Natural killer cell treated with Interleukin-12 subunit alpha and Interleukin-12 subunit beta and Interleukin-15 and Interleukin-18, amount 100 ng/mL, for 72 hours (primary cell): ENCODE results near the gene PIP4K2A. TPM values are rescaled to one million over a fixed set of nuclear protein-coding genes. Genes with fewer than 3 reads are reported as not detected.
"Not testable (repeated sequence)": the region's sequence is repeated elsewhere in the genome, so short reads cannot be mapped to it uniquely, and the experiment has no call there.

Experiments
- ATAC-seq, 2 donors: fragments of 150-1000 bp; cut with Tn5 transposase in 1 of 2; sonication (Bioruptor Pico), chemical (Tn5 transposase) in 1 of 2; 2 replicates each; pipeline ENCODE4 v1.10.0; 2021
- DNase-seq: peaks from one replicate; pipeline ENCODE4 v3.0.0; 2022; ENCODE audit warnings: low spot score
- H3K27ac Mint-ChIP-seq, 2 donors: 1 replicate in 1 of 2; 2 replicates in 1 of 2; pipeline ENCODE4 v1.8.0; 2022; ENCODE audit warnings: mixed read lengths in 2 of 2, mild to moderate bottlenecking in 1 of 2, moderate library complexity in 1 of 2
- H3K27me3 Mint-ChIP-seq, 2 donors: 1 replicate in 1 of 2; 2 replicates in 1 of 2; pipeline ENCODE4 v1.8.0; 2022; ENCODE audit warnings: mixed read lengths in 2 of 2
- H3K36me3 Mint-ChIP-seq: one replicate; pipeline ENCODE4 v1.8.0; 2022; ENCODE audit warnings: mixed read lengths
- H3K4me1 Mint-ChIP-seq, 2 donors: 1 replicate in 1 of 2; 2 replicates in 1 of 2; pipeline ENCODE4 v1.8.0; 2022; ENCODE audit warnings: low read depth in 2 of 2, mixed read lengths in 2 of 2, mild to moderate bottlenecking in 1 of 2
- H3K4me3 Mint-ChIP-seq: one replicate; pipeline ENCODE4 v1.8.0; 2022; ENCODE audit warnings: mixed read lengths
- H3K9me3 Mint-ChIP-seq: 2 replicates; pipeline ENCODE4 v1.8.0; 2022; ENCODE audit warnings: mixed read lengths
- total RNA-seq, 2 donors: library from RNA; stranded (reverse); gene quantifications; one replicate each; pipeline ENCODE4 v1.2.3, GENCODE V29; 2022

Gene PIP4K2A
- total RNA-seq, 2 donors from 2014 or later: 149 to 152 TPM

DNA sequence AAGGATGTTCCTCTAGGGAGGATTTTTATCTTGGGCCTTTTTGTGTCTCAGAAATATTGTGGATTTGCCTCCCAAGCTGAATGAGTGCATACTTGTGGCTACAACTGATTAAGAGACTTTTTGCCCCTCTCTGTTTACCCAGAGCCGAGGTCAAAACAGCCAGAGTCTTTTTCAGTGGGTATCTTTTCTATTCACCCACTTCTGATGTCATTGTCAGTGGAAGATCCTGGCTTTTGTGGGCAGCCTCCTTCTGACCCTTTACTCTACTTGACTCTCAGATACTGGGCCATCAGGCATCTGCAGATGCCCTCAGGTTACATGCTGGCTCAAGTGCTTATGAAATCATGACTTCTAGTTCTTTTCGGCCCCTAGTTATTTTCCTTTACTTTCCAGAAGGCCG lies 19.6 kb upstream of the PIP4K2A start:
- Mint-ChIP-seq H3K27ac (no peak overlapping the region), H3K4me3 (no peak overlapping the region), H3K36me3 (no peaks in the 10 kb centered on the region), H3K27me3 (peaks cover 6 to 11% of the 10 kb centered on the region in 2 donors), H3K9me3 (no peaks in the 10 kb centered on the region), H3K4me1 (peaks cover 3 to 4% of the 10 kb centered on the region in 2 donors)
- DNase-seq: no peak
- no peak for ATAC-seq

DNA sequence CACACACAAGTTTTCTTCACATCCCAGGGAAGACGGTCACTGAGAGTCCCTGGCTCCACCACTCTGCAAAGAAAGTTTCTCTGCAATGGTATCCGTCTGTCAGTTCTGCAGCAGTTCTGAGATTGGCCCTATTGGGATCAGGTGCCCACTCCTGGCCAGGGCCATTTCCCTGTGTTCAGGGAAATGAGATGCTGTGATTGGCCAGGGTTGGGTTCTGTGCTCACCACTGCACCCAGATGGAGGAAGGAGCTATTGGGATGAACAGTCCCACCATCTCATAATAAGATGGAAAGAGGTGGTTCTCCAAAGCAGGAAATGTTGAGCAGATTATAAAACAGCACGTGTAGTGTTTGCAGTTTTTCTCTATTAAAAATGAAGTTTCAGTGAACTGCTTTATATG lies 13.3 kb upstream of the PIP4K2A start:
- ATAC-seq (no peak), DNase-seq (no peak)
- Mint-ChIP-seq H3K4me3 (no peak overlapping the region), H3K36me3 (no peaks in the 10 kb centered on the region), H3K9me3 (no peaks in the 10 kb centered on the region), H3K27ac (no peak overlapping the region), H3K4me1 (peaks cover 0 to 16% of the 10 kb centered on the region in 2 donors), H3K27me3 (no peaks in the 10 kb centered on the region)

DNA sequence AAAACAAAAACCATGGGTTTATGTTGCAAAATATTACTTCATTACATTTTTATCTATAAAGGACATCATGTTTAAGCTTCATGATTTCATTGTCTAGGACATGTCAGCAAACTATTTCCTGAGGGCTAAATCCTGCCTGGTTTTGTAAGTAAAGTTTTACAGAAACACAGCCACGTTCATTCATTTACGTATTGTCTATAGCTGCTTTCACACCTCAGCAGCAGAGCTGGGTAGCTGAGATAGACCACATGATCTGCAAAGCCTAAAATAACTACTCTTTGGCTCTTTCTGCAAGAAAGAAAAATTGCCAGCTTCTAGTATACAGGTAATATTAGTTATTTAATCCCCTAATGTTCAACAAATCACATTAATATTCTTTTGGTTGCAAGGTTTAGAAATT lies 12.7 kb upstream of the PIP4K2A start:
- ATAC-seq (no peak), DNase-seq (no peak)
- H3K4me3 Mint-ChIP-seq: no peak overlapping the region
- no peaks in the 10 kb centered on the region for H3K36me3 Mint-ChIP-seq
- peaks cover 0 to 16% of the 10 kb centered on the region in 2 donors for H3K4me1 Mint-ChIP-seq
- H3K27ac Mint-ChIP-seq: no peak overlapping the region
- H3K9me3 Mint-ChIP-seq: no peaks in the 10 kb centered on the region
- H3K27me3 Mint-ChIP-seq: no peaks in the 10 kb centered on the region

DNA sequence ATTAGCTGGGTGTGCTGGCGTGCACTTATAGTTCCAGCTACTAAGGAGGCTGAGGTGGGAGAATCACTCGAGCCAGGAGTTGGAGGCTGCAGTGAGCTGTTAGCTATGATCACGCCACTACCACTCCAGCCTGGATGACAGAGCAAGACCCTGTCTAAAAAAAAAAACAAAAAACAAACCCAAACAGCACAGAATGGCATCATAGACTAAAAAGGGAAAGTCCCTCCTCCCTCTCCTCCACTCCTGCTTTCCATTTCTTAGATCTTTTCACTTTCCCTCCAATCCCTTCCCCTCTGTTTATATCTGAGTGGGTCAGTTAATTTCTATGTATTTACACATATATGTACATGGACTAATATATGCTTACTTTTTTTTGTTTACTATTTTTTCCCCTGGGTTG lies 10.4 kb upstream of the PIP4K2A start:
- Mint-ChIP-seq H3K9me3 (no peaks in the 10 kb centered on the region), H3K4me3 (no peak overlapping the region), H3K36me3 (no peaks in the 10 kb centered on the region), H3K27me3 (no peaks in the 10 kb centered on the region), H3K27ac (peak overlapping the region in 1 of 2 donors; percentile 20), H3K4me1 (peaks cover 0 to 22% of the 10 kb centered on the region in 2 donors)
- DNase-seq (no peak), ATAC-seq (no peak)

DNA sequence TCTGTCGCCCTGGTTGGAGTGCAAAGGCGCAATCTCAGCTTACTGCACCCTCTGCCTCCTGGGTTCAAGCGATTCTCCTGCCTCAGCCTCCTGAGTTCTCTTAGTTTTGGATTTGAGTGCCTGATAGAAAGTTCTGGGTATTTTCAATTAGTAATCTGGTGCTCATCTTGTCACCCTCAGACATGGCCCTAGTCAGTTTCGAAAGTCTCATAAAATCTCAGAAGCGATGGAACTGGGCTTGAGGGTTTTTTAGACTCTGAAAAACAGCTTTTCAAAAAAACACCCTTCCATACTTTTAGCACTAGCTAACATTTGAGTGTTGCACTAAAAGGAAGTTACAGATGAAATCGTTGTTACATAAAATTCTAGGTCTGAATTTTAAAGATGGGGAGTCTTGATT lies 9.4 kb upstream of the PIP4K2A start:
- no peaks in the 10 kb centered on the region for H3K27me3 Mint-ChIP-seq
- no peak overlapping the region for H3K27ac Mint-ChIP-seq
- DNase-seq: no peak
- no peak overlapping the region for H3K4me3 Mint-ChIP-seq
- no peaks in the 10 kb centered on the region for H3K36me3 Mint-ChIP-seq
- H3K4me1 Mint-ChIP-seq: peaks cover 0 to 22% of the 10 kb centered on the region in 2 donors
- no peaks in the 10 kb centered on the region for H3K9me3 Mint-ChIP-seq
- no peak for ATAC-seq

DNA sequence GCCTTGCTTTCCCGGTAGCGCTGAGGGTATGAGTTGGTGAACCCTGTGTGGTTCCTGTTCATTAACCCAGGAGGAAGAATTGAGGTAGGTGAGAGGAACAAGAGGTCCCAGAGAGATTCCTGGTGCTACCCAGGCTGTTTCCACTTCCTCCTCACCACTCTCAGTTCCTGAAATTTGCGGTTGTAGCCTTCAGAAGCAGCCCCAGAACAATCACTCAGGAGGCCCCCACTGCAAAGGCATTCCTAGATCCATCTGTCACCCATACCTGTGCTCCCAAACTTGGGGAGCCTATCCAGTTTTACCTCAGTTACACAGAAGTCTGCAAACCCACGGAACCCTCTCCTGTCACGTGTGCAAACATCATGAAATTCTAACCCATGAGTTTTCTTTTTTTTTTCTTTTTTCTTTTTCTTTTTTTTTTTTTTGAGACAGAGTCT lies 9.0 kb upstream of the PIP4K2A start:
- peak overlapping the region in 1 of 2 donors; percentile 33 for H3K27ac Mint-ChIP-seq
- ATAC-seq (no peak), DNase-seq (no peak)
- no peaks in the 10 kb centered on the region for H3K36me3 Mint-ChIP-seq
- H3K4me1 Mint-ChIP-seq: peaks cover 0 to 22% of the 10 kb centered on the region in 2 donors
- H3K4me3 Mint-ChIP-seq: no peak overlapping the region
- H3K9me3 Mint-ChIP-seq: no peaks in the 10 kb centered on the region
- H3K27me3 Mint-ChIP-seq: no peaks in the 10 kb centered on the region

DNA sequence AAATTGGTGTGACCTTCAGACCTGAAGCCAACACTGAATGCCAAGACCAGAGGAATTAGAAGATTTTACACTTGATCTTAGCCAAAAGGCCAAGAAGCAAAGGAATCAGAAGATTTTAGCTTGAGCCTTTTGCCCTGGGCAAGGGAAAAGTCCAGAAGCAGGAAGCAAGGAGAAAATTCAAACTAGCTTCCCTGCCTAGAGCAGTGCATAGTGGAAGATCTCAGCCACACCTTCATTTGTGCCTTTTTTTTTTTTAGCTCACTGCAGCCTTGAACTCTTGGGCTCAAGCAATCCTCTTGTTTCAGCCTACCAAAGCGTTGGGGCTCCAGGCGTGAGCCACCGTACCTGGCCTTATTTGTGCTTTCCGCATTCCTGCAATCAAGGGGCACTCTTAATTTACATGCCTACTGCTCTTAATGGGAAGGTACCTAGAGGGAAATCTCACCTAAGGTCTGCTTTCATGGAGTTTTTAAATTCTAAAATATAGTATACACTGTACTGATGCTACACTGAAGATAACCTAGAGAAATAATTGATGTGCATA lies 8.3 kb upstream of the PIP4K2A start:
- Mint-ChIP-seq H3K4me1 (peaks cover 0 to 22% of the 10 kb centered on the region in 2 donors), H3K4me3 (no peak overlapping the region), H3K36me3 (no peaks in the 10 kb centered on the region), H3K27ac (peak overlapping the region in 1 of 2 donors; percentile 33), H3K27me3 (no peaks in the 10 kb centered on the region), H3K9me3 (no peaks in the 10 kb centered on the region)
- ATAC-seq: no peak
- no peak for DNase-seq

DNA sequence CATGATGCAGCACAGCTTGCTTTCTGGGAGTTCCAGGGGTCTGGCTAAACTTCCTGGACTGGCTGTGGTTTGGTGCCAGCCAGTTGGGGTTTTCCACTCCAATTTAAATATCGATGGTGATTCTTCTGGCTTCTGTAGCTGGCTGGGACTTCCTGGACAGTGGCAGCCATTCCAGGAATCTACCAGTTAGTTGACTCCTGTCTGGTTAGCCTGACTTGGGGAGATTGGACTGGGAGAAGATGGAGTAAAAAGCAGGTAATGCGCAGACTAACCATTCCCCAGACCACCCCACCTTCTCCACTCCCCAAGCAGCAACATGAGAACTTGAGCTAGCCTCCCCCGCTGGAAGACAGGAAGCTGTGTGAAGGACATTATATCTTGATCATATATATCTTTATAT lies 6.3 kb upstream of the PIP4K2A start:
- no peaks in the 10 kb centered on the region for H3K9me3 Mint-ChIP-seq

DNA sequence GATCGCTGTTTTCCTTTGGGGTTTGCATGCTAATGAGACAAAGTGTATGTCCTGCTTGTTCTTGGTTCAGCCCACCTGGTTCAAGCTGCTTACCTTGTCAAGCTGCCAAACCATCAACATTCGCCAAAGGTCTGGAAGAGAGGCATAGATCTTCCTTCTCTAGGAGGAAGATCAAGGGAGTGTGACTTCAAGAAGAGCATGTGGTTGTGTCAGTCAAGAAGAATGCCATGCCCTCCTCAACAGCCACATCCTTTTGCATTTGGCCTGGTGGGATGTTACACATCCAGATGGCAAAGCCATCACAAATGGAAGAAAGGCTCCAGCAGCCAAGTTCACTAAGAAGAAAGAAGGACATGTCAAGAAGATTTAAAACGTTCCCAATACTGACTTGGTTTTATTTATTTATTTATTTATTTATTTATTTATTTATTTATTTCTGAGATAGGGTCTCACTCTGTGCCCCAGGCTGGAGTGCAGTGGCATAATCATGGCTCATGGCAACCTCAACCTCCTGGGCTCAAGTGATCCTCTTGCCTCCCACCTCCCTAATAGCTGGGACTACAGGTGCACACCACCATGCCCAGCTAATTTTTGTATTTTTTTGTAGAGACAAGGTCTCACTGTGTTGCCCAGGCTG lies 5.1 kb upstream of the PIP4K2A start:
- DNase-seq: no peak
- H3K27ac Mint-ChIP-seq: no peak overlapping the region

More for the DNA sequence above, 6.3 kb upstream of the PIP4K2A start:
- Mint-ChIP-seq H3K27me3 (no peaks in the 10 kb centered on the region), H3K36me3 (no peaks in the 10 kb centered on the region), H3K4me1 (peaks cover 0 to 13% of the 10 kb centered on the region in 2 donors), H3K27ac (no peak overlapping the region), H3K4me3 (no peak overlapping the region)
- no peak for DNase-seq
- no peak for ATAC-seq

DNA sequence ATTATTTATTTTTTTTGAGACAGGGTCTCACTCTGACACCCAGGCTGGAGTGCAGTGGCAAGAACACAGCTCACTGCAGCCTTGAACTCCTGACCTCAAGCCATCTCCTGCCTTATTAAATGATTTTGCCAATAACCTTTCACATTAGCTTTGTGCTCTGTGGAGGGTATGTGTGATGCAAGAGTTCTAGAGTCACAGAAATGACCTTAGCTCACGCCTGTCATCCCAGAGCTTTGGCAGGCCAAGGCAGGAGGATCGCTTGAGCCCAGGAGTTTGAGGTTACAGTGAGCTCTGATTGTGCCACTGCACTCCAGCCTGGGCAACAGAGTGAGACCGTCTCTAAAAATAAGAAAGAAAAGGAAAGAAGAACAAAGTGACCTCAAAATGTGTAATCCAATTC lies 4.3 kb upstream of the PIP4K2A start:
- H3K9me3 Mint-ChIP-seq, H3K27me3 Mint-ChIP-seq, H3K27ac Mint-ChIP-seq, H3K4me3 Mint-ChIP-seq, ATAC-seq, DNase-seq, H3K36me3 Mint-ChIP-seq: not testable (repeated sequence)
- H3K4me1 Mint-ChIP-seq: peaks cover 5 to 14% of the 10 kb centered on the region in 2 donors

More for the DNA sequence above, 5.1 kb upstream of the PIP4K2A start:
- Mint-ChIP-seq H3K9me3 (no peaks in the 10 kb centered on the region), H3K4me3 (no peak overlapping the region), H3K36me3 (no peaks in the 10 kb centered on the region), H3K4me1 (peaks cover 5 to 16% of the 10 kb centered on the region in 2 donors), H3K27me3 (no peaks in the 10 kb centered on the region)
- no peak for ATAC-seq

DNA sequence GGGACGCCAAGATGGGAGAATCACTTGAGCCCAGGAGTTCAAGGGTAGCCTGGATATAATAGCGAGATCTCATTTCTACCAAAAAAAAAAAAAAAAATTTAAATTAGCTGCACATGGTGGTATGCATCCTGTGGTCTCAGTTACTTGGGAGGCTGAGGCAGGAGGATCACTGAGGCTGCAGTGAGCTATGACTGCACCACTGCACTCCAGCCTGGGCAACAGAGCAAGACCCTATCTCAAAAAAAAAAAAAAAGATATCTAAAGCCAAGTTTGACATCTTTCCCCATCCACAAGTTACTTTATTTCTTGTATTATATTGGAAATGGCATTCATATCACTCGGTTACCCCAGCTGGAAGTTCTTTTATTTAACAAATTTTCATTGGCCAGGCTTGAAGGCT lies 3.4 kb upstream of the PIP4K2A start:
- DNase-seq (no peak), ATAC-seq (no peak)
- peaks cover 6 to 9% of the 10 kb centered on the region in 2 donors for H3K4me1 Mint-ChIP-seq
- no peaks in the 10 kb centered on the region for H3K36me3 Mint-ChIP-seq
- H3K27me3 Mint-ChIP-seq: no peaks in the 10 kb centered on the region
- H3K9me3 Mint-ChIP-seq: no peaks in the 10 kb centered on the region
- H3K27ac Mint-ChIP-seq: no peak overlapping the region
- H3K4me3 Mint-ChIP-seq: no peak overlapping the region

DNA sequence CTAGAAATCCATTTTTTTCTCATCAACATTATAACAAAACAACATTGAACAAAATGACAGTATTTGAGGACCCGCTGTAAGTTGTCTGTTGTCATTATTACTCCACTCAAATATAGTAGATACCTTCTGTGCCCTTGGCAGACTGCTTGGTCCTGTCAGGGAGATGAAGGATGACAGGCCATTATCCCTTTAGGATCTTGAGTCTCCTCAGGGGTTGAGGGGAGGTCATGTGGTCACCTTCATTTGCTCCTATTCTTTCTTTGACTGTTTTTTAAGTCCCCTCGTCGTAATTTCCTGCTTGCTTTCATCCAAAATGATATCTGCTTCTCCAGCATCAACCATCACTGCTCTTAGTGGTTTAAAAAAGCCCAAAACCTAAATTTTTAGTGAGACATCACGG lies 2.6 kb upstream of the PIP4K2A start:
- no peak for ATAC-seq
- Mint-ChIP-seq H3K4me3 (no peak overlapping the region), H3K27ac (no peak overlapping the region)

DNA sequence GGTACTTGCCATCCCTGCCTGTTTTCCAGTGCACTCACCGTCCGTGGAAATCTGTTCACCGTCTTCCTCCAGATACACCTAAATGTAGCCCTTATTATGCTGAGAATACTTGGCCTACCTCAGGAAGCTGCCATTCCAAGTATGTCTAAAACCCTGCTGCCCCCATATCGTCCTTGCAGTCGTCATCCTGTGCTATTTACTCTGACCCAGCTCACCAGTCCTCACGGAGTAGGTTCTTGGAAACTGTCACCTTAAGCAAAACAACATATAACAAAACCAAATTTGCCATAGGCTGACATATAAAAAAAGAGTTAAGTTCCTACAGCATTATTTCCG lies 880 bp upstream of the PIP4K2A start:
- ATAC-seq (no peak), DNase-seq (no peak)
- H3K36me3 Mint-ChIP-seq: no peaks in the 10 kb centered on the region
- peaks cover 18 to 30% of the 10 kb centered on the region in 2 donors for H3K4me1 Mint-ChIP-seq
- H3K4me3 Mint-ChIP-seq: peak overlapping the region; percentile 83
- H3K9me3 Mint-ChIP-seq: no peaks in the 10 kb centered on the region
- no peaks in the 10 kb centered on the region for H3K27me3 Mint-ChIP-seq
- peak overlapping the region; percentile 45 to 81 for H3K27ac Mint-ChIP-seq

More for the DNA sequence above, 2.6 kb upstream of the PIP4K2A start:
- H3K4me1 Mint-ChIP-seq: peaks cover 14% of the 10 kb centered on the region in 2 donors
- H3K27me3 Mint-ChIP-seq: no peaks in the 10 kb centered on the region
- no peak for DNase-seq
- H3K36me3 Mint-ChIP-seq: no peaks in the 10 kb centered on the region
- no peaks in the 10 kb centered on the region for H3K9me3 Mint-ChIP-seq

DNA sequence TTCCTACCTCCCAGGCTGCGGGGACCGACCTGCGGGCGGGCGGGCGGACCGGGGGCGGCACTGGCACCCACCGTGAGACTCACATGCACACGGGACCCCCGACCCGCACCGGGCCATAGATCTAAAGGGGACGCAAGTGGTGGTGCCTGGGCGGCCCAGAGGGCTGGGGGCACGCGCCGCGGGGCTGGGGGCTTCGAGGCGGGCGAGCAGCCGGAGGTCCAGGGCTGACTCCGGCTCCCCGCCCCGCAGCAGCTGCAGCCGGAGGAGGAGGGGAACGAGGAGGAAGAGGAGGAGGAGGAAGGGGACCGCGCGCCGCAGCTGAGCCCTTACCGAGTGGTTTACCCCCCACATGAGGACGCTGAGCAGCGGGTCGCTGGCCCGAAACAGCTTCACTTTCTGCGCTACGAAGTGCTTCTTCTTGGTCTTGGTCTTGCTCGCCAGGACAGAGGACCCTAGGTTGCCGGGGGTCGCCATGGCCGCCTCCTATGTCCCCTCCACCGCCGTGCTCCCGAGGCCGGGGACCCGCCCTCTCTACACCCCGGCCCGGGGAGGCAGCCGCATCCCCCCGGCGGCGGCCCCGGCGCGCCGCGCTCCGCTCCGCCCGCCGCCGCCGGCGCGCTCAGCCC lies 412 bp downstream of the PIP4K2A start:
- ATAC-seq (peak in 1 of 2 donors; percentile 54), DNase-seq (no peak)
- H3K27ac Mint-ChIP-seq: peak overlapping the region; percentile 80 to 93
- H3K36me3 Mint-ChIP-seq: no peaks in the 10 kb centered on the region
- no peaks in the 10 kb centered on the region for H3K9me3 Mint-ChIP-seq
- H3K4me3 Mint-ChIP-seq: peak overlapping the region; percentile 89
- no peaks in the 10 kb centered on the region for H3K27me3 Mint-ChIP-seq
- H3K4me1 Mint-ChIP-seq: peaks cover 28 to 43% of the 10 kb centered on the region in 2 donors
